ENCODE data around the gene SLC39A2.
"Not testable (repeated sequence)": the region's sequence is repeated elsewhere in the genome, so short reads cannot be mapped to it uniquely, and the experiment has no call there.

SLC39A2 gene

DNA sequence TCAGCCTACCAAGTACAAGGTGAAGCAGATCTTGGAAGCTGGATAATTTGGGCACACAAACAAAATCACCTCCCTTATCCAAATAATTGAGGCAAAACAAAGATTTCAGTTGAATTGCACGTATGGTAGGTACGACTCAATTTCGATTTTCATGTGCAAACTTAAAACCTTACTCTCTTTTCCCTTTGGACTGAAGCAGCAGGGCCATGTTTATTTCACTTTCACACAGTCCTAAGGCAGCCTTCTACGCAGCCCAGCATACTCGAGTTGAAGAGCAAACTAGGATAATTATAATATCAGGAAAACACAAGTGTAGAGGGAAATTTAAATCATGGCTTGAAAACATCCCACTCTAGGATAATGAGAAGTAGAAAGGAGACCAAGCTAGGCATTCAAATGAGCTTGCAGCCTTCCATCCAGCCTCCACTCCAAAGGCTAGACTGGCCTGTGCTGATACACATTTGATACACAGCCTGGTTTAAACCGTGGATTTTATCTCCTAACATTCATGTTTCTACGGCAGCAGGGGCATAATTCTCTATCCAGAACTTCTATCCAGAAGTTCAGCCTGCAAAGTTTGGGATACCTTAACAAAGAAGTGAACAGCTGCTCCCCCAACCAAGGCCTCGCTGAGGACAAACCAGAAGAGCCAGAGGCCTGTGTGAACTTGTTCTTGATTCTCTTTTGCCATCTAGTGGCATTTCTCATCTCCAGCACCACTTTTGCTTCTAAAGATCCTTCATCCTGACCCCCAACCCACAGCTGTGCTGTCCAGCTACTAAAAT, 40.7 kb downstream of the SLC39A2 start:
- DNase-seq (ENCODE audit: low read depth) = no peak
- TF ChIP-seq, protein P1, sequence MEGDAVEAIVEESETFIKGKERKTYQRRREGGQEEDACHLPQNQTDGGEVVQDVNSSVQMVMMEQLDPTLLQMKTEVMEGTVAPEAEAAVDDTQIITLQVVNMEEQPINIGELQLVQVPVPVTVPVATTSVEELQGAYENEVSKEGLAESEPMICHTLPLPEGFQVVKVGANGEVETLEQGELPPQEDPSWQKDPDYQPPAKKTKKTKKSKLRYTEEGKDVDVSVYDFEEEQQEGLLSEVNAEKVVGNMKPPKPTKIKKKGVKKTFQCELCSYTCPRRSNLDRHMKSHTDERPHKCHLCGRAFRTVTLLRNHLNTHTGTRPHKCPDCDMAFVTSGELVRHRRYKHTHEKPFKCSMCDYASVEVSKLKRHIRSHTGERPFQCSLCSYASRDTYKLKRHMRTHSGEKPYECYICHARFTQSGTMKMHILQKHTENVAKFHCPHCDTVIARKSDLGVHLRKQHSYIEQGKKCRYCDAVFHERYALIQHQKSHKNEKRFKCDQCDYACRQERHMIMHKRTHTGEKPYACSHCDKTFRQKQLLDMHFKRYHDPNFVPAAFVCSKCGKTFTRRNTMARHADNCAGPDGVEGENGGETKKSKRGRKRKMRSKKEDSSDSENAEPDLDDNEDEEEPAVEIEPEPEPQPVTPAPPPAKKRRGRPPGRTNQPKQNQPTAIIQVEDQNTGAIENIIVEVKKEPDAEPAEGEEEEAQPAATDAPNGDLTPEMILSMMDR (IDR thresholded peaks at IDR 0.05; ENCODE audit: control insufficient read depth, insufficient read depth, low read depth, low read length, missing control alignments) = peak; percentile 64
- H3K4me3 ChIP-seq (ENCODE audit: control insufficient read depth, low read depth, low read length) = no peak overlapping the region

DNA sequence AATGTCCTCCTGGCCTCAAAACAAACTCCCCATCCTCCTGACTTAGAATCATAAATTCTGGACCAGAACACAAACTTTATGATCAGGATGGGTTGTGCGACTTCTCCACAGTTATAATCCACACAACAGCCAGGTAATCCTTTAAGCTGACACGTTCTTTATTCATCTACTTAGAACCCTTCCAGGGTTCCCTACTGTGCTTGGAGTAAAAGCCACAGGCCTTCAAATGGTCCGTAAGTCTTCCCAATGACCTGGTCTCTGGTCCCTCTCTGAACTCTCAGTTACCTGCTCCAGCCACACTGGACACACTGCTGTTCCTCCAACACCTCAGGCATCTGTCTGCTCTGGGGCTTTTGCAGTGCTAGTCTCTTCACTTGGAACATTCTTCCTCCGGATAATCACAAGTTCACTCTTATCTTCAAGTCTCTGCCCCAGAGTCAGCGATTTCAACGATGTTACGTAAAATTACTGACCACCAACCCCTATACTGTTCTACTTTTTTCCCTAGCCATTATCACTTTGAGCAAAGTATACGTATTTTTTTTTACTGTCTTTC, 41.4 kb downstream of the SLC39A2 start:
- H3K4me3 ChIP-seq (ENCODE audit: control insufficient read depth, low read depth, low read length) = no peak overlapping the region
- DNase-seq (ENCODE audit: low read depth) = no peak
- TF ChIP-seq, protein P1 (IDR thresholded peaks at IDR 0.05; ENCODE audit: control insufficient read depth, insufficient read depth, low read depth, low read length, missing control alignments) = no peak

DNA sequence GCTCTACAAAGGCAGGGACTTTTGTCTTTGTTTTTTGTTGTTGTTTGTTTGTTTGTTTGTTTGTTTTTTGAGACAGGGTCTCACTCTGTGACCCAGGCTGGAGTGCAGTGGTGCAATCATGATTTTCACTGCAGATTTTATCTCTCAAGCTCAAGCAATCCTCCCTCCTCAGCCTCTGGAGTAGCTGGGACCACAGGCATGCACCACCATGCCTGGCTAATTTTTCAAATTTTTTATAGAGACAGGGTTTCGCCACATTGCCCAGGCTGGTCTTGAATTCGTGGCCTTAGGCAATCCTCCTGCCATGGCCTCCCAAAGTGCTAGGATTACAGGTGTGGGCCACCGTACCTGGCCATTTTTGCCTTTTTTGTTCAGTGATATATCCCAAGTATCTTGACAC, 41.8 kb downstream of the SLC39A2 start:
- not testable (repeated sequence) for DNase-seq (ENCODE audit: low read depth); H3K4me3 ChIP-seq (ENCODE audit: control insufficient read depth, low read depth, low read length)

DNA sequence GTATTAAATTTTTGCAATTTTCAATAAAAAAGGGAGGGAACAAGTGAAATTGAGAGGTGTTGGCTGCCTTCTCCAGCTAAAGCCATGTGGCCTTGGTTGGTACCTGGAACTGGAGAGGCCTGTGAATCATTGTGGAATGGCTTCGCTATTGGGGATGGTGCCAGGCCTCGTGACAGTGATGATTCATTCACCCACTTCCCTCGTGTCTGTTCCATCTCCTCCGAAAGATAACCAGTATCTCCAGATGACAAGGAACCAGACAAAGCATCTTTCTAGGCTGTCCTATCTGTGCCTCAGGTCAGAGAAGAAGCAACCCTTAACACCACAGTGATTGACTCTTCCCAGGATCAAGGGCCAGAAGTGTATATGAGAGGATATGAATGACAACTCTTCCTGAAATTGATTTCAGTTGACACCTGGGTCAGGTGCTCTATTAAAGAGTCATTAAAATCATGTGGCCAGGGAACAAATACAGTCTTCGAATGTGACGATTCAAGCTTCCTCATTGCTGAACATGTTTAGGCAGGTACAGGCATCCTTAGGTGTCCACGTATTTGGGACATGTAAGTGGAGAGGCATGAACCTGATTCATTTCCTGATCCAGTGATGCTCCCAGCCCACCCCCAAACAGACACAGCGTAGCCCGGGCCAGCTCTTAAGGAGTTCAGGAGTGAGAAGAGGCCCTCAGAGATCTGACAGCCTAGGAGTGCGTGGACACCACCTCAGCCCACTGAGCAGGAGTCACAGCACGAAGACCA, 42.8 kb downstream of the SLC39A2 start, which contains the start of gene RNASE7:
Gene RNASE7 (plus strand): TSS at position 687 of the 758 bp plus-strand sequence. CDS start 631 bp downstream, outside the sequence.
- no peak within 1 kb of the TSS for H3K4me3 ChIP-seq (ENCODE audit: control insufficient read depth, low read depth, low read length)
- TF ChIP-seq, protein P1 (IDR thresholded peaks at IDR 0.05; ENCODE audit: control insufficient read depth, insufficient read depth, low read depth, low read length, missing control alignments) = no peak
- DNase-seq (ENCODE audit: low read depth) = no peak

DNA sequence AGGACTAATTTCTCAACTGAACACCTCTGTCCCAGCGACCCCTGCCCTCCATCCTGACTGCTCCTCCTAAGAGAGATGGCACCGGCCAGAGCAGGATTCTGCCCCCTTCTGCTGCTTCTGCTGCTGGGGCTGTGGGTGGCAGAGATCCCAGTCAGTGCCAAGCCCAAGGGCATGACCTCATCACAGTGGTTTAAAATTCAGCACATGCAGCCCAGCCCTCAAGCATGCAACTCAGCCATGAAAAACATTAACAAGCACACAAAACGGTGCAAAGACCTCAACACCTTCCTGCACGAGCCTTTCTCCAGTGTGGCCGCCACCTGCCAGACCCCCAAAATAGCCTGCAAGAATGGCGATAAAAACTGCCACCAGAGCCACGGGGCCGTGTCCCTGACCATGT, 43.8 kb downstream of the SLC39A2 start:
- DNase-seq (ENCODE audit: low read depth) = no peak
- no peak overlapping the region for H3K4me3 ChIP-seq (ENCODE audit: control insufficient read depth, low read depth, low read length)
- TF ChIP-seq, protein P1 (IDR thresholded peaks at IDR 0.05; ENCODE audit: control insufficient read depth, insufficient read depth, low read depth, low read length, missing control alignments) = no peak

DNA sequence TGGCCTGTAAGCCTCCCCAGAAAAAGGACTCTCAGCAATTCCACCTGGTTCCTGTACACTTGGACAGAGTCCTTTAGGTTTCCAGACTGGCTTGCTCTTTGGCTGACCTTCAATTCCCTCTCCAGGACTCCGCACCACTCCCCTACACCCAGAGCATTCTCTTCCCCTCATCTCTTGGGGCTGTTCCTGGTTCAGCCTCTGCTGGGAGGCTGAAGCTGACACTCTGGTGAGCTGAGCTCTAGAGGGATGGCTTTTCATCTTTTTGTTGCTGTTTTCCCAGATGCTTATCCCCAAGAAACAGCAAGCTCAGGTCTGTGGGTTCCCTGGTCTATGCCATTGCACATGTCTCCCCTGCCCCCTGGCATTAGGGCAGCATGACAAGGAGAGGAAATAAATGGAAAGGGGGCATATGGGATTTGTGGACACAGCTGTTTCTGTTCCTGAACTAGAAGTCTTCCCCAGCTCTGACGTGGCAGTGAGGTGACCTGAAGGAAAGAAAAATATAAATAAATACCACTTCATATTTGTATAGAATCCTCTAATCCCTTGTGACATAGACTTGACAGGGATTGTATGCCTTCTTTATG, 44.4 kb downstream of the SLC39A2 start:
- no peak overlapping the region for H3K4me3 ChIP-seq (ENCODE audit: control insufficient read depth, low read depth, low read length)
- TF ChIP-seq, protein P1 (IDR thresholded peaks at IDR 0.05; ENCODE audit: control insufficient read depth, insufficient read depth, low read depth, low read length, missing control alignments) = no peak
- DNase-seq (ENCODE audit: low read depth) = no peak

Data from AG09309 (cell line).